Measurements from ENCODE around the gene C2CD4D. TPM values are rescaled to one million over a fixed set of nuclear protein-coding genes. Genes with fewer than 3 reads are reported as not detected.
A peak's percentile ranks its signal among the peaks of the same experiment; 100 is the strongest.

Gene C2CD4D
- total RNA-seq, 1 donor from 2014 or later: not detected

GRCh38 chr1:151840421-151840820 is 801 bp upstream of the C2CD4D start:
- Histone ChIP-seq H3K4me3 (peak overlapping the region; percentile 49), H3K9ac (no peak overlapping the region), H3K9me3 (ENCODE audit: low read depth) (no peaks in the 10 kb centered on the region), H3K36me3 (no peaks in the 10 kb centered on the region), H3K79me2 (ENCODE audit: low read depth) (no peaks in the 10 kb centered on the region), H3K4me1 (peaks cover 7% of the 10 kb centered on the region), H4K20me1 (ENCODE audit: low read depth) (no peaks in the 10 kb centered on the region), H2AFZ (replicated peaks) (peak overlapping the region; percentile 56), H3K27ac (no peak overlapping the region), H3F3A (ENCODE audit: low read depth) (peaks cover 18% of the 10 kb centered on the region), H3K4me2 (peak overlapping the region; percentile 65), H3K27me3 (peaks cover 55% of the 10 kb centered on the region)
- Mint-ChIP-seq H3K9me3 (peaks cover 6% of the 10 kb centered on the region), H3K27me3 (ENCODE audit: insufficient read depth, low read depth) (peaks cover 48% of the 10 kb centered on the region), H3K36me3 (no peaks in the 10 kb centered on the region), H3K4me1 (peaks cover 23% of the 10 kb centered on the region), H3K4me3 (peak overlapping the region; percentile 81), H3K27ac (no peak overlapping the region)
- TF ChIP-seq, protein P1, sequence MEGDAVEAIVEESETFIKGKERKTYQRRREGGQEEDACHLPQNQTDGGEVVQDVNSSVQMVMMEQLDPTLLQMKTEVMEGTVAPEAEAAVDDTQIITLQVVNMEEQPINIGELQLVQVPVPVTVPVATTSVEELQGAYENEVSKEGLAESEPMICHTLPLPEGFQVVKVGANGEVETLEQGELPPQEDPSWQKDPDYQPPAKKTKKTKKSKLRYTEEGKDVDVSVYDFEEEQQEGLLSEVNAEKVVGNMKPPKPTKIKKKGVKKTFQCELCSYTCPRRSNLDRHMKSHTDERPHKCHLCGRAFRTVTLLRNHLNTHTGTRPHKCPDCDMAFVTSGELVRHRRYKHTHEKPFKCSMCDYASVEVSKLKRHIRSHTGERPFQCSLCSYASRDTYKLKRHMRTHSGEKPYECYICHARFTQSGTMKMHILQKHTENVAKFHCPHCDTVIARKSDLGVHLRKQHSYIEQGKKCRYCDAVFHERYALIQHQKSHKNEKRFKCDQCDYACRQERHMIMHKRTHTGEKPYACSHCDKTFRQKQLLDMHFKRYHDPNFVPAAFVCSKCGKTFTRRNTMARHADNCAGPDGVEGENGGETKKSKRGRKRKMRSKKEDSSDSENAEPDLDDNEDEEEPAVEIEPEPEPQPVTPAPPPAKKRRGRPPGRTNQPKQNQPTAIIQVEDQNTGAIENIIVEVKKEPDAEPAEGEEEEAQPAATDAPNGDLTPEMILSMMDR (IDR thresholded peaks at IDR 0.05): no peak
- TF ChIP-seq EZH2 (IDR thresholded peaks at IDR 0.05): no peak
- no peak for TF ChIP-seq EZH2phosphoT487 (IDR thresholded peaks at IDR 0.05)
- DNase-seq (ENCODE audit: low spot score): no peak

DNA sequence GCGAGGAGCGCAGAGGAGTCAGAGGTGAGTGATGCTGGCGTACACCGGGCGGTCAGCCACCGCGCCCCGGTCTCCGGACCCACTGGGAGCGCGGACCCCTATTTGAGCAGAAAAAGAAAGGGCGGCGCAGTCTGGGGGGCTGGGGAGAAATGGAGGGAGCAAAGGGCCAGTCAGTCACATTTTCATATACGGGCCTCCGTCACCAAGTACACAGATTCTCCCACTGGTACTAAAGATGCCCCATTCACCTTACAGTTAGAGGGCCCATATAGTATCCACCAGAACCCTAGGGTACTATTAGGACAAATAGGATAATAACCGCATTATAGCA is 573 bp downstream of the C2CD4D start:
- Histone ChIP-seq H3K79me2 (ENCODE audit: low read depth) (no peaks in the 10 kb centered on the region), H3K36me3 (no peaks in the 10 kb centered on the region), H3K4me1 (peaks cover 7% of the 10 kb centered on the region), H3K27ac (no peak overlapping the region), H2AFZ (replicated peaks) (peak overlapping the region; percentile 84), H3K4me3 (peak overlapping the region; percentile 49), H3K27me3 (peaks cover 55% of the 10 kb centered on the region), H3F3A (ENCODE audit: low read depth) (peaks cover 18% of the 10 kb centered on the region), H3K4me2 (peak overlapping the region; percentile 65), H4K20me1 (ENCODE audit: low read depth) (no peaks in the 10 kb centered on the region), H3K9ac (no peak overlapping the region), H3K9me3 (ENCODE audit: low read depth) (no peaks in the 10 kb centered on the region)
- Mint-ChIP-seq H3K4me3 (peak overlapping the region; percentile 81), H3K9me3 (peaks cover 6% of the 10 kb centered on the region), H3K27ac (no peak overlapping the region), H3K27me3 (ENCODE audit: insufficient read depth, low read depth) (peaks cover 48% of the 10 kb centered on the region), H3K4me1 (peaks cover 23% of the 10 kb centered on the region), H3K36me3 (no peaks in the 10 kb centered on the region)
- no peak for DNase-seq (ENCODE audit: low spot score)
- peak; percentile 35 for TF ChIP-seq EZH2 (IDR thresholded peaks at IDR 0.05)
- TF ChIP-seq, protein P1 (IDR thresholded peaks at IDR 0.05): no peak
- peak; percentile 16 for TF ChIP-seq EZH2phosphoT487 (IDR thresholded peaks at IDR 0.05)

- no peak overlapping the region for H3K27ac Mint-ChIP-seq
- no peaks in the 10 kb centered on the region for H4K20me1 ChIP-seq (ENCODE audit: low read depth)
- H3K27ac ChIP-seq: no peak overlapping the region
- TF ChIP-seq, protein P1 (IDR thresholded peaks at IDR 0.05): no peak
- TF ChIP-seq EZH2 (IDR thresholded peaks at IDR 0.05) (peak; percentile 74), EZH2phosphoT487 (IDR thresholded peaks at IDR 0.05) (peak; percentile 87)
- H3K4me3 ChIP-seq: peak overlapping the region; percentile 49
- peak overlapping the region; percentile 84 for H2AFZ ChIP-seq (replicated peaks)
- H3K4me3 Mint-ChIP-seq: peak overlapping the region; percentile 81
- H3K36me3 ChIP-seq: no peaks in the 10 kb centered on the region
- H3K27me3 Mint-ChIP-seq (ENCODE audit: insufficient read depth, low read depth): peaks cover 48% of the 10 kb centered on the region
- H3K9ac ChIP-seq: no peak overlapping the region
- H3K4me1 Mint-ChIP-seq: peaks cover 23% of the 10 kb centered on the region
- H3K4me1 ChIP-seq: peaks cover 7% of the 10 kb centered on the region
- peaks cover 55% of the 10 kb centered on the region for H3K27me3 ChIP-seq
- peak overlapping the region; percentile 65 for H3K4me2 ChIP-seq
- peaks cover 18% of the 10 kb centered on the region for H3F3A ChIP-seq (ENCODE audit: low read depth)
- H3K9me3 Mint-ChIP-seq: peaks cover 6% of the 10 kb centered on the region
- no peaks in the 10 kb centered on the region for H3K36me3 Mint-ChIP-seq
- DNase-seq (ENCODE audit: low spot score): peak; percentile 58
- no peaks in the 10 kb centered on the region for H3K79me2 ChIP-seq (ENCODE audit: low read depth)
- no peaks in the 10 kb centered on the region for H3K9me3 ChIP-seq (ENCODE audit: low read depth)
Measured at GRCh38 chr1:151838222-151839081, 1.2 kb downstream of the C2CD4D start.
